Endodermal cell (in vitro differentiated cells): Measurements from ENCODE around the gene LYSMD2. TPM values are rescaled to one million over a fixed set of nuclear protein-coding genes. Genes with fewer than 3 reads are reported as not detected.

Experiments
- DNase-seq: peaks from one replicate; pipeline ENCODE4 v3.0.0-alpha.2; 2017
- H3K27ac ChIP-seq: 2 replicates; pipeline ENCODE4 v1.5.1; 2013; ENCODE audit warnings: mild to moderate bottlenecking, low read depth, low read length, moderate library complexity
- H3K27me3 ChIP-seq: 2 replicates; pipeline ENCODE4 v1.6.1; 2013; ENCODE audit warnings: mild to moderate bottlenecking, low read length, moderate library complexity; ENCODE audit not compliant: insufficient read depth, control insufficient read depth, poor library complexity, severe bottlenecking
- H3K36me3 ChIP-seq: 2 replicates; pipeline ENCODE4 v1.7.0; 2013; ENCODE audit warnings: mild to moderate bottlenecking, low read length, moderate library complexity; ENCODE audit not compliant: control insufficient read depth, insufficient read depth
- H3K4me1 ChIP-seq: one replicate; pipeline ENCODE4 v1.7.0; 2013; ENCODE audit warnings: low read length; ENCODE audit not compliant: control insufficient read depth, insufficient read depth
- H3K4me3 ChIP-seq: 2 replicates; pipeline ENCODE4 v1.5.1; 2013; ENCODE audit warnings: mild to moderate bottlenecking, low read length, moderate library complexity
- H3K9ac ChIP-seq: 2 replicates; pipeline ENCODE4 v1.6.1; 2013; ENCODE audit warnings: mild to moderate bottlenecking, low read length, moderate library complexity; ENCODE audit not compliant: poor library complexity, severe bottlenecking; ENCODE audit errors: extremely low read depth
- H3K9me3 ChIP-seq: 2 replicates; pipeline ENCODE4 v1.6.1; 2013; ENCODE audit warnings: mild to moderate bottlenecking, low read length, moderate library complexity; ENCODE audit not compliant: control insufficient read depth
- H3K27ac Mint-ChIP-seq: 2 replicates; pipeline ENCODE4 v1.8.0; 2020; ENCODE audit warnings: mixed read lengths
- H3K27me3 Mint-ChIP-seq: 2 replicates; pipeline ENCODE4 v1.8.0; 2021; ENCODE audit warnings: mild to moderate bottlenecking, mixed read lengths; ENCODE audit not compliant: insufficient read depth
- H3K36me3 Mint-ChIP-seq: 2 replicates; pipeline ENCODE4 v1.8.0; 2020; ENCODE audit warnings: low read depth, mixed read lengths
- H3K4me1 Mint-ChIP-seq: 2 replicates; pipeline ENCODE4 v1.8.0; 2020; ENCODE audit warnings: mixed read lengths
- H3K4me3 Mint-ChIP-seq: 2 replicates; pipeline ENCODE4 v1.8.0; 2020; ENCODE audit warnings: mild to moderate bottlenecking, moderate library complexity, mixed read lengths
- H3K9me3 Mint-ChIP-seq: 2 replicates; pipeline ENCODE4 v1.8.0; 2020; ENCODE audit warnings: mild to moderate bottlenecking, mixed read lengths
- WGBS, 2 experiments: methylation state at CpG; one replicate each; pipeline versions ENCODE4 v1.1.5 to v1.1.7; 2013; ENCODE audit warnings: missing lambda C conversion rate in 2 of 2, mixed read lengths in 1 of 2; ENCODE audit not compliant: insufficient coverage in 1 of 2, insufficient read length in 1 of 2; 5-methylcytosine and 5-hydroxymethylcytosine counted together
- total RNA-seq, 2 donors: library from RNA; stranded (reverse); fragmentation: NEBNext Ultra II Directional in 1 of 2; extraction: Animal tissue kit (Norgen Biotek cat#: 25700) in 1 of 2; gene quantifications; 2 replicates in 1 of 2; 3 replicates in 1 of 2; pipeline ENCODE4 v1.2.1, GENCODE V29; 2021
- TF ChIP-seq, protein P1 (sequence below): fragments of 200-600 bp; sonication (generic); conservative IDR thresholded peaks from 2 replicates; pipeline ENCODE4 v1.5.0; 2021; ENCODE audit warnings: antibody characterized with exemption, mild to moderate bottlenecking

LYSMD2 gene
- total RNA-seq, 2 donors from 2014 or later: 0.80 to 1.5 TPM

GRCh38 chr15:51714162-51714561, 23.3 kb downstream of the LYSMD2 start:
- H3K9me3 ChIP-seq: no peaks in the 10 kb centered on the region
- 82 to 86% methylated on average over 1 of the region's 1 CpG for WGBS, 2 experiments
- no peak overlapping the region for H3K27ac ChIP-seq
- H3K4me3 ChIP-seq: no peak overlapping the region
- no peak for DNase-seq
- H3K27me3 ChIP-seq: no peaks in the 10 kb centered on the region
- no peaks in the 10 kb centered on the region for H3K36me3 ChIP-seq
- TF ChIP-seq, protein P1, sequence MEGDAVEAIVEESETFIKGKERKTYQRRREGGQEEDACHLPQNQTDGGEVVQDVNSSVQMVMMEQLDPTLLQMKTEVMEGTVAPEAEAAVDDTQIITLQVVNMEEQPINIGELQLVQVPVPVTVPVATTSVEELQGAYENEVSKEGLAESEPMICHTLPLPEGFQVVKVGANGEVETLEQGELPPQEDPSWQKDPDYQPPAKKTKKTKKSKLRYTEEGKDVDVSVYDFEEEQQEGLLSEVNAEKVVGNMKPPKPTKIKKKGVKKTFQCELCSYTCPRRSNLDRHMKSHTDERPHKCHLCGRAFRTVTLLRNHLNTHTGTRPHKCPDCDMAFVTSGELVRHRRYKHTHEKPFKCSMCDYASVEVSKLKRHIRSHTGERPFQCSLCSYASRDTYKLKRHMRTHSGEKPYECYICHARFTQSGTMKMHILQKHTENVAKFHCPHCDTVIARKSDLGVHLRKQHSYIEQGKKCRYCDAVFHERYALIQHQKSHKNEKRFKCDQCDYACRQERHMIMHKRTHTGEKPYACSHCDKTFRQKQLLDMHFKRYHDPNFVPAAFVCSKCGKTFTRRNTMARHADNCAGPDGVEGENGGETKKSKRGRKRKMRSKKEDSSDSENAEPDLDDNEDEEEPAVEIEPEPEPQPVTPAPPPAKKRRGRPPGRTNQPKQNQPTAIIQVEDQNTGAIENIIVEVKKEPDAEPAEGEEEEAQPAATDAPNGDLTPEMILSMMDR: no peak
- Mint-ChIP-seq H3K36me3 (no peaks in the 10 kb centered on the region), H3K27me3 (no peaks in the 10 kb centered on the region), H3K9me3 (no peaks in the 10 kb centered on the region), H3K4me1 (peaks cover 6% of the 10 kb centered on the region), H3K27ac (no peak overlapping the region), H3K4me3 (no peak overlapping the region)
- H3K4me1 ChIP-seq: no peaks in the 10 kb centered on the region
- H3K9ac ChIP-seq: no peak overlapping the region

- Histone ChIP-seq H3K9me3 (no peaks in the 10 kb centered on the region), H3K4me1 (no peaks in the 10 kb centered on the region), H3K27ac (no peak overlapping the region), H3K36me3 (no peaks in the 10 kb centered on the region), H3K9ac (no peak overlapping the region), H3K4me3 (no peak overlapping the region), H3K27me3 (no peaks in the 10 kb centered on the region)
- TF ChIP-seq, protein P1: no peak
- Mint-ChIP-seq H3K36me3 (no peaks in the 10 kb centered on the region), H3K4me1 (no peaks in the 10 kb centered on the region), H3K27ac (no peak overlapping the region), H3K27me3 (no peaks in the 10 kb centered on the region), H3K4me3 (no peak overlapping the region), H3K9me3 (no peaks in the 10 kb centered on the region)
- DNase-seq: no peak
- 85 to 100% methylated on average over 1 to 4 of the region's 5 CpGs for WGBS, 2 experiments
Measured at GRCh38 chr15:51709031-51709430, 28.4 kb downstream of the LYSMD2 start.

- Mint-ChIP-seq H3K4me1 (no peaks in the 10 kb centered on the region), H3K4me3 (no peak overlapping the region), H3K9me3 (no peaks in the 10 kb centered on the region), H3K27ac (no peak overlapping the region), H3K36me3 (no peaks in the 10 kb centered on the region), H3K27me3 (no peaks in the 10 kb centered on the region)
- Histone ChIP-seq H3K9me3 (no peaks in the 10 kb centered on the region), H3K9ac (no peak overlapping the region), H3K4me1 (no peaks in the 10 kb centered on the region), H3K4me3 (no peak overlapping the region), H3K36me3 (no peaks in the 10 kb centered on the region), H3K27me3 (no peaks in the 10 kb centered on the region), H3K27ac (no peak overlapping the region)
- 86 to 96% methylated on average over 5 of the region's 5 CpGs for WGBS, 2 experiments
- DNase-seq: no peak
- TF ChIP-seq, protein P1: no peak
Measured at GRCh38 chr15:51708013-51708412, 29.4 kb downstream of the LYSMD2 start.
